ENCODE measurements around the gene AGAP1. TPM values are rescaled to one million over a fixed set of nuclear protein-coding genes. Genes with fewer than 3 reads are reported as not detected.

Gene AGAP1
- total RNA-seq, 2 donors from 2014 or later, result 32.8 to 34.7 TPM

- H3K27ac ChIP-seq (ENCODE audit: low read depth, low read length), result peak overlapping the region; percentile 83
- H3K4me1 ChIP-seq (ENCODE audit: control insufficient read depth, insufficient read depth, low read length), result no peaks in the 10 kb centered on the region
- no peaks in the 10 kb centered on the region for H3K27me3 Mint-ChIP-seq (ENCODE audit: insufficient read depth)
- peaks cover 23% of the 10 kb centered on the region for H3K4me1 Mint-ChIP-seq
- H3K27ac Mint-ChIP-seq, result no peak overlapping the region
- H3K4me3 Mint-ChIP-seq, result no peak overlapping the region
- H3K4me3 ChIP-seq (ENCODE audit: low read length), result no peak overlapping the region
- H3K9me3 Mint-ChIP-seq, result no peaks in the 10 kb centered on the region
- no peaks in the 10 kb centered on the region for H3K36me3 Mint-ChIP-seq (ENCODE audit: low read depth)
- 73 to 86% methylated on average over 16 to 26 of the region's 26 CpGs for WGBS, 2 experiments (ENCODE audit: insufficient coverage in 1 of 2, insufficient read length in 1 of 2)
- no peaks in the 10 kb centered on the region for H3K36me3 ChIP-seq (ENCODE audit: control insufficient read depth, insufficient read depth, low read length)
- no peaks in the 10 kb centered on the region for H3K27me3 ChIP-seq (ENCODE audit: control insufficient read depth, insufficient read depth, low read length, poor library complexity, severe bottlenecking)
- no peak for DNase-seq
- TF ChIP-seq CTCF (conservative IDR thresholded peaks at IDR 0.05), result no peak
- no peak overlapping the region for H3K9ac ChIP-seq (ENCODE audit: extremely low read depth, low read length, poor library complexity, severe bottlenecking)
- H3K9me3 ChIP-seq (ENCODE audit: control insufficient read depth, low read length), result no peaks in the 10 kb centered on the region
Measured at GRCh38 chr2:235851828-235852525, 358.1 kb downstream of the AGAP1 start.

- no peaks in the 10 kb centered on the region for H3K27me3 Mint-ChIP-seq (ENCODE audit: insufficient read depth)
- H3K4me1 Mint-ChIP-seq, result peaks cover 23% of the 10 kb centered on the region
- WGBS, 2 experiments (ENCODE audit: insufficient coverage in 1 of 2, insufficient read length in 1 of 2), result 75 to 80% methylated on average over 6 to 11 of the region's 11 CpGs
- Histone ChIP-seq H3K27me3 (ENCODE audit: control insufficient read depth, insufficient read depth, low read length, poor library complexity, severe bottlenecking) (no peaks in the 10 kb centered on the region), H3K4me3 (ENCODE audit: low read length) (no peak overlapping the region), H3K4me1 (ENCODE audit: control insufficient read depth, insufficient read depth, low read length) (no peaks in the 10 kb centered on the region), H3K36me3 (ENCODE audit: control insufficient read depth, insufficient read depth, low read length) (no peaks in the 10 kb centered on the region), H3K9ac (ENCODE audit: extremely low read depth, low read length, poor library complexity, severe bottlenecking) (no peak overlapping the region), H3K9me3 (ENCODE audit: control insufficient read depth, low read length) (no peaks in the 10 kb centered on the region), H3K27ac (ENCODE audit: low read depth, low read length) (peak overlapping the region; percentile 83)
- H3K4me3 Mint-ChIP-seq, result no peak overlapping the region
- no peak for DNase-seq
- H3K36me3 Mint-ChIP-seq (ENCODE audit: low read depth), result no peaks in the 10 kb centered on the region
- no peaks in the 10 kb centered on the region for H3K9me3 Mint-ChIP-seq
- H3K27ac Mint-ChIP-seq, result no peak overlapping the region
- no peak for TF ChIP-seq CTCF (conservative IDR thresholded peaks at IDR 0.05)
Measured at GRCh38 chr2:235852526-235852920, 358.7 kb downstream of the AGAP1 start.

GRCh38 chr2:235854276-235854675, 360.4 kb downstream of the AGAP1 start:
- Histone ChIP-seq H3K4me1 (ENCODE audit: control insufficient read depth, insufficient read depth, low read length) (no peaks in the 10 kb centered on the region), H3K9me3 (ENCODE audit: control insufficient read depth, low read length) (no peaks in the 10 kb centered on the region), H3K9ac (ENCODE audit: extremely low read depth, low read length, poor library complexity, severe bottlenecking) (no peak overlapping the region), H3K4me3 (ENCODE audit: low read length) (no peak overlapping the region), H3K27me3 (ENCODE audit: control insufficient read depth, insufficient read depth, low read length, poor library complexity, severe bottlenecking) (no peaks in the 10 kb centered on the region), H3K36me3 (ENCODE audit: control insufficient read depth, insufficient read depth, low read length) (no peaks in the 10 kb centered on the region), H3K27ac (ENCODE audit: low read depth, low read length) (no peak overlapping the region)
- Mint-ChIP-seq H3K36me3 (ENCODE audit: low read depth) (no peaks in the 10 kb centered on the region), H3K4me1 (peaks cover 14% of the 10 kb centered on the region), H3K9me3 (no peaks in the 10 kb centered on the region), H3K27ac (no peak overlapping the region), H3K4me3 (no peak overlapping the region), H3K27me3 (ENCODE audit: insufficient read depth) (no peaks in the 10 kb centered on the region)
- no peak for DNase-seq
- TF ChIP-seq CTCF (conservative IDR thresholded peaks at IDR 0.05), result no peak
- 95 to 96% methylated on average over 6 to 9 of the region's 9 CpGs for WGBS, 2 experiments (ENCODE audit: insufficient coverage in 1 of 2, insufficient read length in 1 of 2)

Measured in endodermal cell (in vitro differentiated cells).